K562 (cell line): Measurements from ENCODE around the gene TPK1. TPM values are rescaled to one million over a fixed set of nuclear protein-coding genes. Genes with fewer than 3 reads are reported as not detected.

Experiments
- BRF2 ChIP-seq: IDR thresholded peaks from 3 replicates; pipeline ENCODE4 v1.6.1; 2011; ENCODE audit warnings: borderline replicate concordance, mild to moderate bottlenecking; ENCODE audit not compliant: insufficient read length, insufficient read depth
- CSDE1 ChIP-seq, 2 experiments: fragments of 450-650 bp; IDR thresholded peaks; 2 replicates each; pipeline ENCODE4 v1.6.1; 2016; ENCODE audit warnings: mild to moderate bottlenecking in 1 of 2
- ETV1 ChIP-seq: fragments of 450-650 bp; conservative IDR thresholded peaks from 2 replicates; pipeline ENCODE4 v1.6.1; 2016; ENCODE audit warnings: missing genetic modification characterization, control low read depth, low read depth, missing compliant biosample characterization
- GTF2B ChIP-seq: IDR thresholded peaks from 2 replicates; pipeline ENCODE4 v1.6.1; 2011; ENCODE audit not compliant: insufficient read length; ENCODE audit errors: extremely low read depth
- MXD1 ChIP-seq: fragments of 250-450 bp; sonication (Bioruptor Pico); IDR thresholded peaks from 2 replicates; pipeline ENCODE4 v1.8.0; 2021; ENCODE audit warnings: borderline replicate concordance, mild to moderate bottlenecking, moderate library complexity; ENCODE audit not compliant: poor library complexity, severe bottlenecking
- ZBTB8A ChIP-seq: fragments of 450-650 bp; IDR thresholded peaks from 2 replicates; pipeline ENCODE4 v1.6.1; 2018; ENCODE audit warnings: mild to moderate bottlenecking, moderate library complexity; ENCODE audit not compliant: partially characterized antibody
- polyA plus RNA-seq, 8 experiments: library from polyadenylated mRNA; depleted of rRNA in 4 of 8; stranded (reverse) in 5 of 8; unstranded in 3 of 8; fragments of >200 nt; fragmentation: Nextera tagmentation in 2 of 8; fragmentation: Illumina TruSeq in 1 of 8; extraction: Ambion mirVana in 2 of 8; extraction: Trizol in 1 of 8; gene quantifications; 2 replicates each; pipeline versions ENCODE4 v1.2.1 to v1.2.3, GENCODE V29; 2011 to 2014; ENCODE audit warnings: inconsistent platforms in 1 of 8, missing spikeins in 1 of 8
- total RNA-seq, 7 experiments: library from RNA; depleted of rRNA in 6 of 7; stranded (reverse); fragments of >200 nt in 6 of 7; fragmentation: Illumina TruSeq in 2 of 7; extraction: Trizol in 2 of 7; gene quantifications; 2 replicates each; pipeline versions ENCODE4 v1.2.1 to v1.2.3, GENCODE V29; 2011 to 2021; ENCODE audit warnings: low replicate concordance in 1 of 7
- TF ChIP-seq, protein P1 (sequence below): fragments of 450-650 bp; conservative IDR thresholded peaks from 2 replicates; pipeline ENCODE4 v1.6.1; 2016; ENCODE audit warnings: missing genetic modification characterization, low read depth, mild to moderate bottlenecking, missing compliant biosample characterization, moderate library complexity

Gene TPK1
- total and polyA plus RNA-seq, 9 of the 15 experiments (the other 6 are each of a cell fraction or from before 2014, with no cell fraction given) = 5.1 to 16.2 (median 9.2) TPM

DNA sequence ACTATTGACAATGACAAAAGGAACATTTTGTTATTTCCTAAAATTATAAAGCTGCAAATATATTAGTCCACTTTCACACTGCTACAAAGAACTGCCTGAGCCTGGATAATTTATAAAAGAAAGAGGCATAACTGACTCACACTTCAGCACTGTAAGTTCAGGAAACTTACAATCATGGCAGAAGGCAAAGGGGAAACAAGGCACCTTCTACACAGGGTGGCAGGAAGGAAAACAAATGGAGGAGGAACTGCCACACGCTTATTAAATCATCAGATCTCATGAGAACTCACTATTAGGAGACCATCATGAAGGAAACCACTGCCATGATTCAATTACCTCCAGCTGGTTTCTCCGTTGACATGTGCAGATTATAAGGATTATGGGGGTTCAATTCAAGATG, 203.1 kb downstream of the TPK1 start (continued):
- TF ChIP-seq, protein P1, sequence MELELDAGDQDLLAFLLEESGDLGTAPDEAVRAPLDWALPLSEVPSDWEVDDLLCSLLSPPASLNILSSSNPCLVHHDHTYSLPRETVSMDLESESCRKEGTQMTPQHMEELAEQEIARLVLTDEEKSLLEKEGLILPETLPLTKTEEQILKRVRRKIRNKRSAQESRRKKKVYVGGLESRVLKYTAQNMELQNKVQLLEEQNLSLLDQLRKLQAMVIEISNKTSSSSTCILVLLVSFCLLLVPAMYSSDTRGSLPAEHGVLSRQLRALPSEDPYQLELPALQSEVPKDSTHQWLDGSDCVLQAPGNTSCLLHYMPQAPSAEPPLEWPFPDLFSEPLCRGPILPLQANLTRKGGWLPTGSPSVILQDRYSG (tag) = no peak
- TF ChIP-seq BRF2 (no peak), CSDE1 (IDR thresholded peaks at IDR 0.05) (no peak), ETV1 (tag) (no peak), GTF2B (no peak), ZBTB8A (no peak), MXD1 (CRISPR knock-in tag) (no peak)
- TF ChIP-seq, all 486 proteins: peak for 0
